Neuronal stem cell (in vitro differentiated cells): ENCODE measurements around the gene PLEKHA6.
A peak's percentile ranks its signal among the peaks of the same experiment; 100 is the strongest.

Experiments used
- DNase-seq: peaks from one replicate; pipeline ENCODE4 v3.0.0-alpha.2; 2013; ENCODE audit warnings: low spot score
- H2AFZ ChIP-seq: one replicate; pipeline ENCODE4 v1.6.1; 2013; ENCODE audit warnings: mild to moderate bottlenecking, low read length, inconsistent platforms
- H2AK5ac ChIP-seq: 2 replicates; pipeline ENCODE4 v1.6.1; 2013; ENCODE audit warnings: low read depth, mild to moderate bottlenecking, inconsistent platforms, low read length, moderate library complexity, mixed read lengths
- H2BK120ac ChIP-seq: 2 replicates; pipeline ENCODE4 v1.6.1; 2013; ENCODE audit warnings: low read depth, mild to moderate bottlenecking, inconsistent platforms, low read length, moderate library complexity, mixed read lengths
- H2BK12ac ChIP-seq: one replicate; pipeline ENCODE4 v1.6.1; 2013; ENCODE audit warnings: low read length, inconsistent platforms
- H2BK15ac ChIP-seq: 2 replicates; pipeline ENCODE4 v1.6.1; 2013; ENCODE audit warnings: mild to moderate bottlenecking, low read length, inconsistent platforms, mixed read lengths
- H2BK5ac ChIP-seq: one replicate; pipeline ENCODE4 v1.6.1; 2013; ENCODE audit warnings: inconsistent platforms, mild to moderate bottlenecking, low read length, moderate library complexity
- H3K14ac ChIP-seq: one replicate; pipeline ENCODE4 v1.6.1; 2013; ENCODE audit warnings: low read length, inconsistent platforms
- H3K18ac ChIP-seq: 2 replicates; pipeline ENCODE4 v1.6.1; 2013; ENCODE audit warnings: low read length, inconsistent platforms
- H3K23ac ChIP-seq: 2 replicates; pipeline ENCODE4 v1.6.1; 2013; ENCODE audit warnings: low read depth, mild to moderate bottlenecking, mixed read lengths, low read length, inconsistent platforms; ENCODE audit not compliant: poor library complexity
- H3K27ac ChIP-seq: replicated peaks from 3 replicates; pipeline ENCODE4 v1.5.1; 2013; ENCODE audit warnings: low read length, inconsistent platforms
- H3K27me3 ChIP-seq, 3 experiments: 2 replicates each; pipeline ENCODE4 v1.6.1; 2013; ENCODE audit warnings: low read length in 3 of 3, mild to moderate bottlenecking in 2 of 3, inconsistent platforms in 1 of 3, low read depth in 1 of 3, mixed read lengths in 1 of 3, moderate library complexity in 1 of 3; ENCODE audit not compliant: control insufficient read depth in 3 of 3, insufficient read depth in 3 of 3
- H3K36me3 ChIP-seq, 2 donors: replicated peaks in 1 of 2; 2 replicates each; pipeline ENCODE4 v1.6.1; 2013; ENCODE audit warnings: low read length in 2 of 2; ENCODE audit not compliant: control insufficient read depth in 2 of 2, insufficient read depth in 2 of 2
- H3K4ac ChIP-seq: 2 replicates; pipeline ENCODE4 v1.6.1; 2013; ENCODE audit warnings: inconsistent platforms, mild to moderate bottlenecking, low read length, moderate library complexity
- H3K4me1 ChIP-seq, 2 donors: 1 replicate in 1 of 2; 2 replicates in 1 of 2; pipeline ENCODE4 v1.6.1; 2013; ENCODE audit warnings: low read length in 2 of 2, low read depth in 1 of 2; ENCODE audit not compliant: control insufficient read depth in 2 of 2, insufficient read depth in 1 of 2
- H3K4me2 ChIP-seq: one replicate; pipeline ENCODE4 v1.6.1; 2013; ENCODE audit warnings: mild to moderate bottlenecking, low read length, inconsistent platforms; ENCODE audit not compliant: insufficient read depth, poor library complexity, severe bottlenecking
- H3K4me3 ChIP-seq, 2 donors: 2 replicates each; pipeline ENCODE4 v1.5.1; 2013; ENCODE audit warnings: low read length in 2 of 2, mild to moderate bottlenecking in 2 of 2, inconsistent platforms in 1 of 2, moderate library complexity in 1 of 2
- H3K79me1 ChIP-seq: one replicate; pipeline ENCODE4 v1.6.1; 2013; ENCODE audit warnings: low read depth, mild to moderate bottlenecking, inconsistent platforms, low read length, moderate library complexity
- H3K9ac ChIP-seq: one replicate; pipeline ENCODE4 v1.6.1; 2013; ENCODE audit warnings: mild to moderate bottlenecking, low read depth, low read length, inconsistent platforms; ENCODE audit not compliant: poor library complexity
- H3K9me3 ChIP-seq, 2 donors: replicated peaks in 1 of 2; 2 replicates each; pipeline versions ENCODE3 to v1.6.1; 2013; ENCODE audit warnings: low read length in 2 of 2, mild to moderate bottlenecking in 2 of 2, inconsistent platforms in 1 of 2, low read depth in 1 of 2, mixed read lengths in 1 of 2, moderate library complexity in 1 of 2; ENCODE audit not compliant: control insufficient read depth in 2 of 2, insufficient read depth in 1 of 2
- H4K8ac ChIP-seq: one replicate; pipeline ENCODE4 v1.6.1; 2013; ENCODE audit warnings: low read depth, mild to moderate bottlenecking, inconsistent platforms, low read length, moderate library complexity
- H4K91ac ChIP-seq: one replicate; pipeline ENCODE4 v1.6.1; 2013; ENCODE audit warnings: low read length, low read depth, mild to moderate bottlenecking, inconsistent platforms; ENCODE audit not compliant: poor library complexity
- WGBS, 2 donors: extraction: QIAGEN DNeasy Blood & Tissue Kit; methylation state at CpG; one replicate each; pipeline ENCODE4 v1.1.7; 2013; ENCODE audit warnings: missing lambda C conversion rate in 2 of 2, mixed read lengths in 1 of 2; ENCODE audit not compliant: insufficient read length in 2 of 2, insufficient replicate concordance in 1 of 2; ENCODE audit errors: extremely low coverage in 2 of 2; 5-methylcytosine and 5-hydroxymethylcytosine counted together

The PLEKHA6 gene

DNA sequence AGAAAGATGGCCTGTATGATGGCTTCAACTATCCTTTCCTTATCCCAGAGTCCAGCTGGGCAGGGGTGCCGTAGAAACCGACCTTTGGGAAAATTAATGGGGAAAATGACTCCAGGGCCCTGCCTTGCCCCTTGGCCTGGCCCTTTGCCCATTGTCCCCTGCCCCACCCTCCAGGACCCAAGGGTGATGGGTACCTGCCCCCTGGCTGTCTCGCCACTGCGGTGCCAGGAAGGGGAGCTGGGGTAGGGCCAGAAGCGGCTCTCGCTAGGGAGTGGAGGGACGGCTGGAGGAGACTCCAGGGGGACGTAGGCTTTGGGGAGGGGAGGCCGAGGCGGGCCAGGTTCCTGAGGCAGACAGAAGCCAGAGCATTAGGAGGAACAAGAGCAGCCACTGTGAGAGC is 116.8 kb downstream of the PLEKHA6 start:
- Histone ChIP-seq H3K9ac (no peak overlapping the region), H3K9me3 (no peaks in the 10 kb centered on the region), H3K79me1 (no peaks in the 10 kb centered on the region), H3K4me1 (no peaks in the 10 kb centered on the region), H3K14ac (no peak overlapping the region), H3K36me3 (peaks cover 0 to 54% of the 10 kb centered on the region in 2 donors), H3K4me2 (no peak overlapping the region), H2BK5ac (no peak overlapping the region), H2BK15ac (no peak overlapping the region), H3K18ac (peak overlapping the region; percentile 2), H3K27ac (no peak overlapping the region), H2BK12ac (no peak overlapping the region), H4K8ac (no peak overlapping the region), H3K23ac (peak overlapping the region; percentile 61), H3K27me3 (peaks cover 0 to 2% (median 0%) of the 10 kb centered on the region in 3 experiments), H3K4ac (no peak overlapping the region), H2AK5ac (no peak overlapping the region), H3K4me3 (no peak overlapping the region), H2BK120ac (no peak overlapping the region), H4K91ac (no peak overlapping the region), H2AFZ (no peak overlapping the region)
- DNase-seq, result no peak
- no CpG with 5 or more reads among the region's 10 CpGs for WGBS, 2 donors

DNA sequence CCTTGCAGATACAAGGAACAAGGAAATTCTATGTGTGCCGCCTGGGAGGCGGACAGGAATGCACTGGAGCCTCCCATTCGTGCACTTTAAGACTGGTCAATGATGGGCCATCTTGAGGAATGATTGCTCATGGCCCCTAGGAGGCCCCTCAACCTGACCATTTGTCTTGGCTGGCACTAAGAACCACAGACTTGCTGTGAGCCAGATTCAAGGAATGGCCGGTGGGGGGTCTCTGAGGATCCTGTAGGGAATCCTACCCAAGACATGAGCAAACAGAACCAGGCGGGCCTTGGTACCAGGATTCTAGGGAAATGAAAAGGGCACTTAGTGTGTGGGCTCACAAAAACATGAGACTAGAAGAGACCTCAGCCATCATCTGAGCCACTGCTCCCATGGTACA is 117.8 kb downstream of the PLEKHA6 start:
- no peak overlapping the region for H4K8ac ChIP-seq
- DNase-seq, result no peak
- no peak overlapping the region for H2BK5ac ChIP-seq
- H3K79me1 ChIP-seq, result no peaks in the 10 kb centered on the region
- H3K18ac ChIP-seq, result no peak overlapping the region
- H3K36me3 ChIP-seq, result peaks cover 0 to 53% of the 10 kb centered on the region in 2 donors
- no peaks in the 10 kb centered on the region for H3K4me1 ChIP-seq
- H3K14ac ChIP-seq, result no peak overlapping the region
- H2AK5ac ChIP-seq, result no peak overlapping the region
- H2BK120ac ChIP-seq, result no peak overlapping the region
- H3K9me3 ChIP-seq, result no peaks in the 10 kb centered on the region
- no peak overlapping the region for H3K4ac ChIP-seq
- H2BK15ac ChIP-seq, result no peak overlapping the region
- no peak overlapping the region for H3K27ac ChIP-seq
- no peak overlapping the region for H2AFZ ChIP-seq
- no peak overlapping the region for H2BK12ac ChIP-seq
- H3K4me3 ChIP-seq, result no peak overlapping the region
- no peak overlapping the region for H4K91ac ChIP-seq
- H3K9ac ChIP-seq, result no peak overlapping the region
- H3K23ac ChIP-seq, result no peak overlapping the region
- no peak overlapping the region for H3K4me2 ChIP-seq
- WGBS, 2 donors, result no CpG with 5 or more reads among the region's 5 CpGs
- peaks cover 0 to 2% (median 0%) of the 10 kb centered on the region in 3 experiments for H3K27me3 ChIP-seq

DNA sequence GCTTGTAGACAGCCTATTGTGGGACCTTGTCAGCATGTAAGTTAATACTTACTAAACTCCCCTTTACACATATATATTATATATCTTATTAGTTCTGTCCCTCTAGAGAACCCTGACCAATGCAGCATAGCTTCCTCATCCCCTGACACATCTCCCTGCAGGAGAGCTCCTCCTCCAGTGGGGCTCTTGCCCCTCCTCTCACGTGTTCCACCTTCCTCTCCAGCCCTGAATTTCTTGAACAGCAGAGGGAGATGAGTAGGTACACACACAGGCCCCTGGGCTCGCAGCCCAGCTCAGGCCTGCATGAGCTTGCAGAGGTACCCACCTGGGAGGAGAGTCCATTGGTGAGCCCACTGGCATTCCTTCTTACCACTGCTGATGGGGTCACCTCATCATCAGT is 118.7 kb downstream of the PLEKHA6 start:
- H2AFZ ChIP-seq, result no peak overlapping the region
- peaks cover 0 to 2% (median 0%) of the 10 kb centered on the region in 3 experiments for H3K27me3 ChIP-seq
- H3K4me2 ChIP-seq, result no peak overlapping the region
- H2BK15ac ChIP-seq, result no peak overlapping the region
- H4K8ac ChIP-seq, result no peak overlapping the region
- no peak overlapping the region for H3K14ac ChIP-seq
- no peak overlapping the region for H3K4ac ChIP-seq
- no peak overlapping the region for H4K91ac ChIP-seq
- WGBS, 2 donors, result no CpG with 5 or more reads among the region's 2 CpGs
- no peak overlapping the region for H2AK5ac ChIP-seq
- peaks cover 0 to 58% of the 10 kb centered on the region in 2 donors for H3K36me3 ChIP-seq
- H3K18ac ChIP-seq, result no peak overlapping the region
- no peaks in the 10 kb centered on the region for H3K4me1 ChIP-seq
- no peak overlapping the region for H3K4me3 ChIP-seq
- no peak overlapping the region for H3K27ac ChIP-seq
- H2BK5ac ChIP-seq, result no peak overlapping the region
- no peak overlapping the region for H3K23ac ChIP-seq
- no peak overlapping the region for H2BK120ac ChIP-seq
- no peak overlapping the region for H3K9ac ChIP-seq
- no peak overlapping the region for H2BK12ac ChIP-seq
- H3K9me3 ChIP-seq, result peaks cover 0 to 6% of the 10 kb centered on the region in 2 donors
- no peaks in the 10 kb centered on the region for H3K79me1 ChIP-seq
- DNase-seq, result no peak

DNA sequence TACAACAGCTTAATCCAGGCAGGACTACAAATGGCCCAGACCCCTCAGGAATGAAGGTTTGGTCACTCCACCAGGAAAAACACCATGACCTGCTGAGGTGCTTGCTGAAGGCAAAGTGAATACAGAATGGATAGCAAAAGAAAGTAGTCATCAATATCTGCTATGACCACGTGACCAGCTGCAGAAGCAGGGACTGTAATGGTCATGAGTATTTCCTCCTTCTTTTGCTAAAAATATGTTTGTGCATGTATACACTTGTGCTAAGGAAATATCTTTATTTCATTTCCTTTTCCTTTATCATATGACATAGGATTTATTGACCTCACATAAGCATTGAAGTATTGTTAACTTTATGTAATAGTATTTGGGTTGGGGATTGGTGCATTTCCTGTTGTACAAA is 119.5 kb downstream of the PLEKHA6 start:
- no peak overlapping the region for H2AFZ ChIP-seq
- H3K27ac ChIP-seq, result no peak overlapping the region
- no peak overlapping the region for H3K23ac ChIP-seq
- DNase-seq, result no peak
- no peak overlapping the region for H3K4ac ChIP-seq
- no peak overlapping the region for H2BK12ac ChIP-seq
- no peak overlapping the region for H2BK5ac ChIP-seq
- no peak overlapping the region for H3K9ac ChIP-seq
- no peak overlapping the region for H4K91ac ChIP-seq
- H3K9me3 ChIP-seq, result peaks cover 0 to 6% of the 10 kb centered on the region in 2 donors
- no peak overlapping the region for H2BK120ac ChIP-seq
- no peak overlapping the region for H3K14ac ChIP-seq
- H3K27me3 ChIP-seq, result no peaks in the 10 kb centered on the region
- no peak overlapping the region for H2BK15ac ChIP-seq
- no peak overlapping the region for H3K4me2 ChIP-seq
- peaks cover 0 to 57% of the 10 kb centered on the region in 2 donors for H3K36me3 ChIP-seq
- H3K79me1 ChIP-seq, result no peaks in the 10 kb centered on the region
- no peak overlapping the region for H2AK5ac ChIP-seq
- no peak overlapping the region for H4K8ac ChIP-seq
- no peaks in the 10 kb centered on the region for H3K4me1 ChIP-seq
- no CpG with 5 or more reads among the region's 1 CpG for WGBS, 2 donors
- no peak overlapping the region for H3K4me3 ChIP-seq
- no peak overlapping the region for H3K18ac ChIP-seq
